ENCODE data around the gene MIGA2. TPM values are rescaled to one million over a fixed set of nuclear protein-coding genes. Genes with fewer than 3 reads are reported as not detected.

Gene MIGA2
- total RNA-seq, 1 experiment from 2014 or later = 34.8 TPM

DNA sequence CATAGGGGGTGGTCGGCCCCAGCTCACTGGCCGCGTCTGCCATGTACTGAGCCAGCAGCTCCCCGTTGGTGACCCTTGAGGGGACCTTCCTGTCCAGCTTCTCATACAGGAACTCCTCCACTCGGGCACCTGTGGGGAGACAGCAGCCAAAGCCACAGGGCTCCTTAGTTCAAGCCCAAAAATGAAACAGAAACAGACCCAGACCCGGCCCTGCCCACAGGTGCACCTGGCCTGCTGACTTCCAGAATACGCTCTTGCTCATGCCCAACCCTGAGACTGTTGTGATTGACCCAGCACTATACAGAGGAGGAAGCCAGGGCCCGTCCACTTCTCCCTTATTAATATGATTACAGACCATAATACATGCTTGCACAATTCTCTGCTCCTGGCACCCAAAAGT is 15.3 kb upstream of the MIGA2 start:
- Mint-ChIP-seq H3K27ac (ENCODE audit: unreplicated experiment) (no peak overlapping the region), H3K4me3 (ENCODE audit: unreplicated experiment) (no peak overlapping the region), H3K9me3 (ENCODE audit: unreplicated experiment) (no peaks in the 10 kb centered on the region), H3K27me3 (ENCODE audit: insufficient read depth, unreplicated experiment) (no peaks in the 10 kb centered on the region), H3K4me1 (ENCODE audit: low read depth, unreplicated experiment) (peaks cover 26% of the 10 kb centered on the region), H3K36me3 (ENCODE audit: insufficient read depth, unreplicated experiment) (peaks cover 33% of the 10 kb centered on the region)
- no peak for DNase-seq
- Histone ChIP-seq H3K4me3 (ENCODE audit: low read depth, low read length) (no peak overlapping the region), H3K36me3 (ENCODE audit: control insufficient read depth, insufficient read depth, low read length) (no peaks in the 10 kb centered on the region), H3K27me3 (replicated peaks; ENCODE audit: control insufficient read depth, insufficient read depth, low read length) (no peaks in the 10 kb centered on the region), H3K4me1 (peaks cover 4% of the 10 kb centered on the region), H3K9me3 (no peaks in the 10 kb centered on the region)
- ChIA-PET POLR2A (interaction anchor here (0.7 kb wide), 1 partner anchor 16 kb away, joined by 4 read pairs; no protein-coding TSS in a partner anchor), CTCF (interaction anchor here (0.6 kb wide), 1 partner anchor 173 kb away, joined by 4 read pairs; no protein-coding TSS in a partner anchor)
- TF ChIP-seq, protein P1, sequence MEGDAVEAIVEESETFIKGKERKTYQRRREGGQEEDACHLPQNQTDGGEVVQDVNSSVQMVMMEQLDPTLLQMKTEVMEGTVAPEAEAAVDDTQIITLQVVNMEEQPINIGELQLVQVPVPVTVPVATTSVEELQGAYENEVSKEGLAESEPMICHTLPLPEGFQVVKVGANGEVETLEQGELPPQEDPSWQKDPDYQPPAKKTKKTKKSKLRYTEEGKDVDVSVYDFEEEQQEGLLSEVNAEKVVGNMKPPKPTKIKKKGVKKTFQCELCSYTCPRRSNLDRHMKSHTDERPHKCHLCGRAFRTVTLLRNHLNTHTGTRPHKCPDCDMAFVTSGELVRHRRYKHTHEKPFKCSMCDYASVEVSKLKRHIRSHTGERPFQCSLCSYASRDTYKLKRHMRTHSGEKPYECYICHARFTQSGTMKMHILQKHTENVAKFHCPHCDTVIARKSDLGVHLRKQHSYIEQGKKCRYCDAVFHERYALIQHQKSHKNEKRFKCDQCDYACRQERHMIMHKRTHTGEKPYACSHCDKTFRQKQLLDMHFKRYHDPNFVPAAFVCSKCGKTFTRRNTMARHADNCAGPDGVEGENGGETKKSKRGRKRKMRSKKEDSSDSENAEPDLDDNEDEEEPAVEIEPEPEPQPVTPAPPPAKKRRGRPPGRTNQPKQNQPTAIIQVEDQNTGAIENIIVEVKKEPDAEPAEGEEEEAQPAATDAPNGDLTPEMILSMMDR (IDR thresholded peaks at IDR 0.05; ENCODE audit: insufficient read depth in 1 of 2, low read depth in 1 of 2, low read length in 1 of 2, severe bottlenecking in 1 of 2, unreplicated experiment in 1 of 2) = no peak
- no TSS peak for BruUV-seq (replicated peaks)
- intact Hi-C loops (cut with micrococcal nuclease; ENCODE audit: unreplicated experiment) = no loop called here

DNA sequence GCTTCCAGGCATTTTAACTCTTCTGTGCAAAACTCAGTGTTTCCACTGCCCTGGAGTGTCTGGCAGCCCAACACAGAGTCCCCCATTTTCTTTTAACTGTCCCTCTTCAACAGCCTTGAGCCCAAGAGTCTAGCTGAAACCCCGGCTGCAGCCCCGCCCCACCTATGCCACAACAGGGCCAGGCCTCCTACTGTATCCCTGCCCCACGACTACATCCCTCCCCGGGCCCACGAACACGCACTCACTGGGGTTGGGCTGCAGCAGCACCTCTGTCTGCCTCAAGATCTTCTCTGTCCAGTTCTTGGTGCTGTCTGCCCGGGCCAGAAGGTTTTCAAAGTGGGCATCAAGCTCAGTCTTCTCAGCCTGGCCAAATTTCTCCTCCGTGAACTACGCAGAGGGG is 14.4 kb upstream of the MIGA2 start:
- TF ChIP-seq, protein P1 (IDR thresholded peaks at IDR 0.05; ENCODE audit: insufficient read depth in 1 of 2, low read depth in 1 of 2, low read length in 1 of 2, severe bottlenecking in 1 of 2, unreplicated experiment in 1 of 2) = no peak
- H3K36me3 ChIP-seq (ENCODE audit: control insufficient read depth, insufficient read depth, low read length) = no peaks in the 10 kb centered on the region
- CTCF ChIA-PET = interaction anchor here (0.6 kb wide), 1 partner anchor 154 kb away, joined by 3 read pairs; no protein-coding TSS in a partner anchor
- intact Hi-C loops (cut with micrococcal nuclease; ENCODE audit: unreplicated experiment) = no loop called here
- Mint-ChIP-seq H3K4me3 (ENCODE audit: unreplicated experiment) (no peak overlapping the region), H3K27me3 (ENCODE audit: insufficient read depth, unreplicated experiment) (no peaks in the 10 kb centered on the region), H3K27ac (ENCODE audit: unreplicated experiment) (no peak overlapping the region), H3K9me3 (ENCODE audit: unreplicated experiment) (no peaks in the 10 kb centered on the region), H3K36me3 (ENCODE audit: insufficient read depth, unreplicated experiment) (peaks cover 38% of the 10 kb centered on the region), H3K4me1 (ENCODE audit: low read depth, unreplicated experiment) (peaks cover 31% of the 10 kb centered on the region)
- no TSS peak for BruUV-seq (replicated peaks)
- H3K4me1 ChIP-seq = peaks cover 12% of the 10 kb centered on the region
- no peaks in the 10 kb centered on the region for H3K9me3 ChIP-seq
- H3K4me3 ChIP-seq (ENCODE audit: low read depth, low read length) = no peak overlapping the region
- POLR2A ChIA-PET = no interaction called here
- DNase-seq = no peak
- no peaks in the 10 kb centered on the region for H3K27me3 ChIP-seq (replicated peaks; ENCODE audit: control insufficient read depth, insufficient read depth, low read length)

DNA sequence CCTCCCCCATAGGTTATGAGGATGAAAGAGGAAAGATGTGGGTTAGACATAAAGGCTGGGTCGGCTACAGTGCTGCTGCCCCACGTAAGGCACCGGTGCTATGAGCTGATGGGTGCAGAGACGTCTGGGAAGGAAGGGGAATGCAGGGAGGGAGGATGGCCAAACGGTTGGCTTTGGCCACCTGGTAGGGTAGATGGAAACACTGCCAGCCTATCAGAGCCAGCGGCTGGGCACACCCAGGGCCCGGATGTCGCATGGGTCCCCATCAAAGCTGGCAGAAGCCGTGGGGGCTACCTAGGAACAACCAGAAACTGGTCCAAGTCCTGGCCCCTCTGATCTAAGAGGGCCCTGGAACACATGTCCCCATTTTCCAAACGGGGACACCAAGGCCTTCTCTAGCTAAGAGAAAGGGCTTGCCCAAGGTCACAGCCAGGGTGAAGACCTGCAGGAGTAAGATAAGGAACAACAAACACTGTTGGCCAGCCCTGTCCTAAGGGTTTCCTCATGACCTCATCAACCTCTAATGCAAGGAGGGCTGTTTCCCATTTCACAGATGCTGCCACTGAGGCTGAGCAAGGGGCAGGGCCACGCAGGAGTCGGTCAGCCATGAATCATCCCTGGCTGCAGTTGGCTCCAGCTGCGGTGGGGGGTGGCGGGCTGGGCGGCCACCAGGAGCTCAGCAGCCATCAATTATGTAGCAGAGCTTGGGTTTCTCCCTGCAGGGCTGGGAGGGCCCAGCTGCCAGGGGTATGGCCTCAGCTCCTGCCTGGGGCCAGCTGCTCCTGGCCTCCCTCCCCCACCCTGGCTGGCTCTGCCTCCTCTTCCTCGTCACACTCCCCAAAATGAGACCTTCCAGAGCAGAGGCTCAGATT is 13.2 kb upstream of the MIGA2 start:
- ChIA-PET POLR2A (no interaction called here), CTCF (no interaction called here)
- Mint-ChIP-seq H3K4me1 (ENCODE audit: low read depth, unreplicated experiment) (peaks cover 36% of the 10 kb centered on the region), H3K27ac (ENCODE audit: unreplicated experiment) (peak overlapping the region; percentile 2), H3K27me3 (ENCODE audit: insufficient read depth, unreplicated experiment) (no peaks in the 10 kb centered on the region), H3K4me3 (ENCODE audit: unreplicated experiment) (no peak overlapping the region), H3K36me3 (ENCODE audit: insufficient read depth, unreplicated experiment) (peaks cover 34% of the 10 kb centered on the region), H3K9me3 (ENCODE audit: unreplicated experiment) (no peaks in the 10 kb centered on the region)
- no peak for DNase-seq
- TF ChIP-seq, protein P1 (IDR thresholded peaks at IDR 0.05; ENCODE audit: insufficient read depth in 1 of 2, low read depth in 1 of 2, low read length in 1 of 2, severe bottlenecking in 1 of 2, unreplicated experiment in 1 of 2) = no peak
- intact Hi-C loops (cut with micrococcal nuclease; ENCODE audit: unreplicated experiment) = no loop called here
- BruUV-seq (replicated peaks) = no TSS peak
- Histone ChIP-seq H3K9me3 (no peaks in the 10 kb centered on the region), H3K27me3 (replicated peaks; ENCODE audit: control insufficient read depth, insufficient read depth, low read length) (no peaks in the 10 kb centered on the region), H3K4me1 (peaks cover 16% of the 10 kb centered on the region), H3K36me3 (ENCODE audit: control insufficient read depth, insufficient read depth, low read length) (no peaks in the 10 kb centered on the region), H3K4me3 (ENCODE audit: low read depth, low read length) (no peak overlapping the region)

All from Caco-2 (cell line).